Measurements from ENCODE around the gene ZNF620. TPM values are rescaled to one million over a fixed set of nuclear protein-coding genes. Genes with fewer than 3 reads are reported as not detected.
"Not testable (repeated sequence)": the region's sequence is repeated elsewhere in the genome, so short reads cannot be mapped to it uniquely, and the experiment has no call there.

ZNF620 gene
- total RNA-seq, 1 donor = 1.1 TPM

DNA sequence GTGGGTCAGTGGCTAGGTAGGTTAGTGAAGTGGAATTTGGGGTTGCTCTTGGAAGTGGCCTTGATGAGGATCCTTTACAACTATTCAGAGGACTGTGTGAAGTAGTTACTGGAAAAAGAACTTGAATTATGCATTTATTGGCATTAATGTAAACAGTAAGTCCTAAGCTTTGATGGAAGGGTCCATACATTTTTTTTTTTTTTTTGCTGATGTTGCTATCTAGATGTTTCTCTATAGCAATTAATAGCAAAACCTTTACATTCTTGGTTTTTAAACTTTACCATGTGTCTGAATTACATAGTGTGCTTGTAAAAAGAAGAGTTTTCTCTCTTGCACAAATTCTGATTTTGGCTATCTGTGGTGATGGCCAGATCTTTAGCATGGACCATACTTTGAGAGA is 28.4 kb downstream of the ZNF620 start:
- H3K4me3 ChIP-seq (ENCODE audit: insufficient read depth, low read length) = no peak overlapping the region
- no peak for DNase-seq (ENCODE audit: insufficient read length, low spot score, missing footprints)
- H2AFZ ChIP-seq (ENCODE audit: low read length) = no peak overlapping the region
- H3K4me2 ChIP-seq (ENCODE audit: insufficient read depth, low read length) = no peak overlapping the region
- peaks cover 65% of the 10 kb centered on the region for H3K36me3 ChIP-seq (ENCODE audit: insufficient read depth, low read length)
- no peak overlapping the region for H3K27ac ChIP-seq (ENCODE audit: low read depth, low read length)
- no peaks in the 10 kb centered on the region for H4K20me1 ChIP-seq (ENCODE audit: insufficient read depth, low read length)
- H3K4me1 ChIP-seq (ENCODE audit: insufficient read depth, low read length) = no peaks in the 10 kb centered on the region
- no peaks in the 10 kb centered on the region for H3K27me3 ChIP-seq (ENCODE audit: insufficient read depth, low read length)
- no peaks in the 10 kb centered on the region for H3K79me2 ChIP-seq (ENCODE audit: insufficient read depth, low read length)
- H3K9me3 ChIP-seq (ENCODE audit: low read depth, low read length) = peaks cover 19% of the 10 kb centered on the region
- TF ChIP-seq, protein P1, sequence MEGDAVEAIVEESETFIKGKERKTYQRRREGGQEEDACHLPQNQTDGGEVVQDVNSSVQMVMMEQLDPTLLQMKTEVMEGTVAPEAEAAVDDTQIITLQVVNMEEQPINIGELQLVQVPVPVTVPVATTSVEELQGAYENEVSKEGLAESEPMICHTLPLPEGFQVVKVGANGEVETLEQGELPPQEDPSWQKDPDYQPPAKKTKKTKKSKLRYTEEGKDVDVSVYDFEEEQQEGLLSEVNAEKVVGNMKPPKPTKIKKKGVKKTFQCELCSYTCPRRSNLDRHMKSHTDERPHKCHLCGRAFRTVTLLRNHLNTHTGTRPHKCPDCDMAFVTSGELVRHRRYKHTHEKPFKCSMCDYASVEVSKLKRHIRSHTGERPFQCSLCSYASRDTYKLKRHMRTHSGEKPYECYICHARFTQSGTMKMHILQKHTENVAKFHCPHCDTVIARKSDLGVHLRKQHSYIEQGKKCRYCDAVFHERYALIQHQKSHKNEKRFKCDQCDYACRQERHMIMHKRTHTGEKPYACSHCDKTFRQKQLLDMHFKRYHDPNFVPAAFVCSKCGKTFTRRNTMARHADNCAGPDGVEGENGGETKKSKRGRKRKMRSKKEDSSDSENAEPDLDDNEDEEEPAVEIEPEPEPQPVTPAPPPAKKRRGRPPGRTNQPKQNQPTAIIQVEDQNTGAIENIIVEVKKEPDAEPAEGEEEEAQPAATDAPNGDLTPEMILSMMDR (IDR thresholded peaks at IDR 0.05; ENCODE audit: extremely low read depth, low read depth, low read length) = no peak

DNA sequence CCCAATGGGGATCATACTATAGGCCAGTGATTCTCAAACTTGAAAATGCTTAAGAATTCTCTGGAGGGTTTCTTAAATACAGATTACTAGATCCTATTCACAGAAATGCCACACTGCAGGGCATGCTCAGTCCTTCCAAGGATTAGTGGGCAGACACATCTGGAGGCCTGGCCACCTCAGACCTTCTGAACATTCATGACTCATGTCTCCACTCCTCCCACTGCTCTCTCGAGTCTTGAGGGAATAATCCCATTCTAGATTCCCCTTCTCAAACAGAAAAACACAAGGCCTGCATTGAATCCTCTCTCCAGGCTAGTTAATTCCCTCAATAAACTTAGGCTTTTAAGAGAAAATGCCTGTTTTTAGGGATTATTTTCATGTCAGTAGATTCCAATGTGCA is 41.0 kb downstream of the ZNF620 start:
- no peaks in the 10 kb centered on the region for H4K20me1 ChIP-seq (ENCODE audit: insufficient read depth, low read length)
- no peak overlapping the region for H3K4me2 ChIP-seq (ENCODE audit: insufficient read depth, low read length)
- no peak overlapping the region for H3K27ac ChIP-seq (ENCODE audit: low read depth, low read length)
- no peak overlapping the region for H3K4me3 ChIP-seq (ENCODE audit: insufficient read depth, low read length)
- H3K79me2 ChIP-seq (ENCODE audit: insufficient read depth, low read length) = no peaks in the 10 kb centered on the region
- peak; percentile 94 for DNase-seq (ENCODE audit: insufficient read length, low spot score, missing footprints)
- peaks cover 5% of the 10 kb centered on the region for H3K4me1 ChIP-seq (ENCODE audit: insufficient read depth, low read length)
- no peak overlapping the region for H2AFZ ChIP-seq (ENCODE audit: low read length)
- H3K27me3 ChIP-seq (ENCODE audit: insufficient read depth, low read length) = no peaks in the 10 kb centered on the region
- no peaks in the 10 kb centered on the region for H3K9me3 ChIP-seq (ENCODE audit: low read depth, low read length)
- TF ChIP-seq, protein P1 (IDR thresholded peaks at IDR 0.05; ENCODE audit: extremely low read depth, low read depth, low read length) = no peak
- no peaks in the 10 kb centered on the region for H3K36me3 ChIP-seq (ENCODE audit: insufficient read depth, low read length)

DNA sequence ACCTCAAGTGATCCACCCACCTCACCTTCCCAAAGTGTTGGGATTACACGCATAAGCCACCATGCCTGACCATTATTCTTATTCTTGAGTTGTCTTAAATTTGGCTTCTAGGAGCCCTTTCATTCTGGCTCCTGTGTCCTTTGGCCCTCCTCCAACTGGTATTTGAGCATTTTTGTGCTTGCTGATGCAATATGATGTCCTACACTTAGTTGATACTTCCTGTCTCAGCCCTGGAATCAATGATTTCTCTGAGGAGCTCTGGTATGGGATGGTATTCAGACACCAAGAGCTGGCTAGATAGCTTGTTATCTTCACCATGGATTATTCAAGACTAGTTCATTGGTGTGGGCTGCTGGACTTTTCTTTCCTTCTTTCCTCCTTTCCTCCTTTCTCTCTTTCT is 44.3 kb downstream of the ZNF620 start:
- TF ChIP-seq, protein P1 (IDR thresholded peaks at IDR 0.05; ENCODE audit: extremely low read depth, low read depth, low read length) = no peak
- Histone ChIP-seq H3K36me3 (ENCODE audit: insufficient read depth, low read length) (no peaks in the 10 kb centered on the region), H3K27ac (ENCODE audit: low read depth, low read length) (no peak overlapping the region), H2AFZ (ENCODE audit: low read length) (no peak overlapping the region), H3K27me3 (ENCODE audit: insufficient read depth, low read length) (no peaks in the 10 kb centered on the region), H3K9me3 (ENCODE audit: low read depth, low read length) (no peaks in the 10 kb centered on the region), H3K4me1 (ENCODE audit: insufficient read depth, low read length) (peaks cover 5% of the 10 kb centered on the region), H3K79me2 (ENCODE audit: insufficient read depth, low read length) (no peaks in the 10 kb centered on the region), H3K4me2 (ENCODE audit: insufficient read depth, low read length) (no peak overlapping the region), H3K4me3 (ENCODE audit: insufficient read depth, low read length) (no peak overlapping the region), H4K20me1 (ENCODE audit: insufficient read depth, low read length) (no peaks in the 10 kb centered on the region)
- no peak for DNase-seq (ENCODE audit: insufficient read length, low spot score, missing footprints)

DNA sequence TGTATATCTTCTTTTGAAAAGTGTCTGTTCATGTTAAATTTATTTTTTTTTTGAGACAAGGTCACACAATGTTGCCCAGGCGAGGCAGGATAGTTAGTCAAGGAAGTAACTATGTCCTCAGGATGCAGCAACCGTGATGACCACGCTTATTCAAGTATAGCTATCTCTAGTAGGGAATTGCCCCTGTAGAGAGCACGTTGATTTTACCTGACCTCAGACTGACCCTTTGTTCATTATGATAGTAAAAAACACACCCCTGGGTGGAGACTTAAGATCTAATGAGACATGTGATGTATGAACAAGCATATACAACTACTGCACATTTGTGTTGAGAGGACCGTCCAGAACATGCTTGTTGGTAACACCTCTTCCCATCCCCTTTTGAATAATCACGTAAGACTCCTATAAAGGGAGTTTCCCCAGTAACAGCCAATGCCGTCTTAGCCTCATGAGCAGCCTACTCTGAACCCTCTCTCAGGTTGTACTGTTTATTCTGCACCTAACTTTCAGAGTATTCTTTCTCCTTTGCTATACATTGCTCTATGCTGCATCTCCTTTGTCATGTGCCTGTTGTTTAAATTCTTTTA is 51.8 kb downstream of the ZNF620 start:
- Histone ChIP-seq H3K27me3 (ENCODE audit: insufficient read depth, low read length) (no peaks in the 10 kb centered on the region), H3K9me3 (ENCODE audit: low read depth, low read length) (no peaks in the 10 kb centered on the region), H2AFZ (ENCODE audit: low read length) (no peak overlapping the region), H4K20me1 (ENCODE audit: insufficient read depth, low read length) (no peaks in the 10 kb centered on the region), H3K4me2 (ENCODE audit: insufficient read depth, low read length) (no peak overlapping the region), H3K36me3 (ENCODE audit: insufficient read depth, low read length) (no peaks in the 10 kb centered on the region), H3K4me1 (ENCODE audit: insufficient read depth, low read length) (no peaks in the 10 kb centered on the region), H3K79me2 (ENCODE audit: insufficient read depth, low read length) (no peaks in the 10 kb centered on the region), H3K4me3 (ENCODE audit: insufficient read depth, low read length) (no peak overlapping the region), H3K27ac (ENCODE audit: low read depth, low read length) (no peak overlapping the region)
- DNase-seq (ENCODE audit: insufficient read length, low spot score, missing footprints) = no peak
- TF ChIP-seq, protein P1 (IDR thresholded peaks at IDR 0.05; ENCODE audit: extremely low read depth, low read depth, low read length) = no peak

DNA sequence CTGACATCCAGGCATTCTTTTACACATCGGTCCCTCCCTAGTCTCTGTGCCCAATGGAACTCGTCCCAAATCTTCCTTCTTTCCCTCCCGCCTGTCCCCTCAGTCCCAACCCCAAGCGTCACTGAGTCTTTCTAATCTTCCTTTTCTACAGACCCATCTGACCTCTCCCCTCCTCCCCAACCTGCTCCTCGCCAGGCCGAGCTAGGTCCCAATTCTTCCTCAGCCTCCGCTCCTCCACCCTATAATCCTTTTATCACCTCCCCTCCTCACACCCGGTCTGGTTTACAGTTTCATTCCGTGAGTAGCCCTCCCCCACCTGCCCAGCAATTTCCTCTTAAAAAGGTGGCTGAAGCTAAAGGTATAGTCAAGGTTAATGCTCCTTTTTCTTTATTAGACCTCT is 56.6 kb downstream of the ZNF620 start:
- not testable (repeated sequence) for H3K4me3 ChIP-seq (ENCODE audit: insufficient read depth, low read length); H2AFZ ChIP-seq (ENCODE audit: low read length); H3K27ac ChIP-seq (ENCODE audit: low read depth, low read length); H3K79me2 ChIP-seq (ENCODE audit: insufficient read depth, low read length); H3K27me3 ChIP-seq (ENCODE audit: insufficient read depth, low read length); H4K20me1 ChIP-seq (ENCODE audit: insufficient read depth, low read length); H3K4me2 ChIP-seq (ENCODE audit: insufficient read depth, low read length); DNase-seq (ENCODE audit: insufficient read length, low spot score, missing footprints); H3K36me3 ChIP-seq (ENCODE audit: insufficient read depth, low read length); H3K4me1 ChIP-seq (ENCODE audit: insufficient read depth, low read length); H3K9me3 ChIP-seq (ENCODE audit: low read depth, low read length)

DNA sequence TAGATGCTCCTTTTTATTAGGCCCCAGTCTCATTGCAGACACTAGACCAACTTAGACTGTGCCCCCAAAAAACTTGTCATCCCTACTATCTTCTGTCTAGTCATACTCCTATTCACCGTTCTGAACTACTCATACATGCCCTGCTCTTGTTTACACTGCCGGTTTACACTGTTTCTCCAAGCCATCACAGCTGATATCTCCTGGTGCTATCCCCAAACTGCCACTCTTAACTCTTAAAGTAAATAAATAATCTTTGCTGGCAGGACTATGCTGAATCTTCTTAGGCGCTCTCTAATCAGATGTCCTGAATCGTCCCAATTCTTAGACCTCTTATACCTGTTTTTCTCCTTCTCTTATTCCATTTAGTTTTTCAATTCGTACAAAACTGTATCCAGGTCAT is 59.8 kb downstream of the ZNF620 start:
- not testable (repeated sequence) for H3K27ac ChIP-seq (ENCODE audit: low read depth, low read length); H4K20me1 ChIP-seq (ENCODE audit: insufficient read depth, low read length); H3K4me2 ChIP-seq (ENCODE audit: insufficient read depth, low read length); H3K4me1 ChIP-seq (ENCODE audit: insufficient read depth, low read length); H3K36me3 ChIP-seq (ENCODE audit: insufficient read depth, low read length); H3K27me3 ChIP-seq (ENCODE audit: insufficient read depth, low read length); DNase-seq (ENCODE audit: insufficient read length, low spot score, missing footprints); H3K9me3 ChIP-seq (ENCODE audit: low read depth, low read length); H3K79me2 ChIP-seq (ENCODE audit: insufficient read depth, low read length); H3K4me3 ChIP-seq (ENCODE audit: insufficient read depth, low read length); H2AFZ ChIP-seq (ENCODE audit: low read length)

All from osteoblast (primary cell).